CD4-positive, alpha-beta T cell treated with Interleukin-15 for 4 hours (primary cell): Measurements from ENCODE around the gene ZNF841.
"Not testable (repeated sequence)": the region's sequence is repeated elsewhere in the genome, so short reads cannot be mapped to it uniquely, and the experiment has no call there.

ENCODE experiments used
- DNase-seq: peaks from one replicate; pipeline ENCODE4 v3.0.0-alpha.2; 2020; ENCODE audit warnings: low spot score

The ZNF841 gene

GRCh38 chr19:52095172-52096014, at the start of gene ZNF841:
Gene ZNF841 (minus strand): TSS chr19:52095765. CDS start chr19:52084801, 10,964 bp downstream.
- DNase-seq: peak; percentile 86

- no peak for DNase-seq
Observed at GRCh38 chr19:52142001-52142595, 46.5 kb upstream of the ZNF841 start.

GRCh38 chr19:52141203-52141602, 45.6 kb upstream of the ZNF841 start:
- no peak for DNase-seq

- DNase-seq: no peak
Observed at GRCh38 chr19:52140032-52140710, 44.6 kb upstream of the ZNF841 start.

- peak; percentile 97 for DNase-seq
Observed at GRCh38 chr19:52139252-52140031, 43.9 kb upstream of the ZNF841 start, which contains the start of gene ZNF616. Gene ZNF616 (minus strand): TSS chr19:52139938. CDS start chr19:52130512, 9,426 bp downstream.

GRCh38 chr19:52138983-52139251, 43.4 kb upstream of the ZNF841 start:
- no peak for DNase-seq

- no peak for DNase-seq
Observed at GRCh38 chr19:52138278-52138982, 42.9 kb upstream of the ZNF841 start.

- DNase-seq: no peak
Observed at GRCh38 chr19:52120286-52120685, 24.7 kb upstream of the ZNF841 start.

- no peak for DNase-seq
Observed at GRCh38 chr19:52115526-52116053, 20.0 kb upstream of the ZNF841 start.

GRCh38 chr19:52114691-52115090, 19.1 kb upstream of the ZNF841 start:
- DNase-seq: no peak

- DNase-seq: no peak
Observed at GRCh38 chr19:52112624-52113023, 17.1 kb upstream of the ZNF841 start.

GRCh38 chr19:52110780-52111179, 15.2 kb upstream of the ZNF841 start:
- DNase-seq: no peak

- DNase-seq: no peak
Observed at GRCh38 chr19:52102782-52103181, 7.2 kb upstream of the ZNF841 start.

GRCh38 chr19:52101866-52102562, 6.4 kb upstream of the ZNF841 start:
- no peak for DNase-seq

GRCh38 chr19:52099497-52100138, 4.1 kb upstream of the ZNF841 start:
- DNase-seq: no peak

- not testable (repeated sequence) for DNase-seq
Observed at GRCh38 chr19:52096416-52096815, 851 bp upstream of the ZNF841 start.

GRCh38 chr19:52094526-52095130, 937 bp downstream of the ZNF841 start:
- DNase-seq: no peak

GRCh38 chr19:52086481-52086880, 9.1 kb downstream of the ZNF841 start:
- no peak for DNase-seq

- DNase-seq: no peak
Observed at GRCh38 chr19:52070496-52070895, 25.1 kb downstream of the ZNF841 start.

- DNase-seq: no peak
Observed at GRCh38 chr19:52069653-52070052, 25.9 kb downstream of the ZNF841 start.
